IPS-18a (cell line): Measurements from ENCODE around the gene A4GALT.

Experiments used
- H3K27ac ChIP-seq: one replicate; pipeline ENCODE4 v1.5.1; 2013; ENCODE audit warnings: low read length
- H3K27me3 ChIP-seq: one replicate; pipeline ENCODE4 v1.6.1; 2013; ENCODE audit warnings: mild to moderate bottlenecking, low read length; ENCODE audit not compliant: control insufficient read depth, insufficient read depth
- H3K36me3 ChIP-seq: one replicate; pipeline ENCODE4 v1.6.1; 2013; ENCODE audit warnings: low read depth, low read length; ENCODE audit not compliant: control insufficient read depth
- H3K4me1 ChIP-seq: one replicate; pipeline ENCODE4 v1.6.1; 2013; ENCODE audit warnings: low read depth, low read length; ENCODE audit not compliant: control insufficient read depth
- H3K4me3 ChIP-seq: one replicate; pipeline ENCODE4 v1.5.1; 2013; ENCODE audit warnings: low read length
- H3K9ac ChIP-seq: one replicate; pipeline ENCODE4 v1.6.1; 2013; ENCODE audit warnings: mild to moderate bottlenecking, low read length, moderate library complexity
- H3K9me3 ChIP-seq: one replicate; pipeline ENCODE4 v1.6.1; 2013; ENCODE audit warnings: low read depth, low read length; ENCODE audit not compliant: control insufficient read depth

Gene A4GALT

DNA sequence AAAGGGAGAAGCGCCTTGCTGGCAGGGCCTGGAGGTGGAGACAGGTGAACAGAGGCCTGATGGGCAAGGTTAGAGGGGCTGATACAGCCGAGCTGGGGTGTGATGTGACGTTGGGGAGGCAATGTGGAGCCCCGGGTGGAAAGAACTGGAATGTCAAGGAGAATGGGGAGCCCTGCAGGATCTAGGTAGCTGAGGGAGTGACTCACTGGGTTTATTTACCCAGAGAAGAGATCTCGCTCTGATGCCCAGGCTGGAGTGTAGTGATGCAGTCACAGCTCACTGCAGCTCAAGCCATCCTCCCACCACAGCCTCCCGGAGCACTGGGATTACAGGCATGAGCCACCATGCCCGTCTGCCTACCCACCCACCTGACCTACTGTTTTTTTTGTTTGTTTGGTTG is 69.5 kb downstream of the A4GALT start:
- Histone ChIP-seq H3K4me3 (no peak overlapping the region), H3K9me3 (no peaks in the 10 kb centered on the region), H3K27ac (no peak overlapping the region), H3K4me1 (peaks cover 4% of the 10 kb centered on the region), H3K27me3 (no peaks in the 10 kb centered on the region), H3K36me3 (no peaks in the 10 kb centered on the region), H3K9ac (no peak overlapping the region)

- Histone ChIP-seq H3K27me3 (no peaks in the 10 kb centered on the region), H3K9ac (peak within 1 kb of the TSS; percentile 74), H3K4me1 (peaks cover 4% of the 10 kb centered on the region), H3K27ac (peak within 1 kb of the TSS; percentile 79), H3K9me3 (no peaks in the 10 kb centered on the region), H3K36me3 (no peaks in the 10 kb centered on the region), H3K4me3 (peak within 1 kb of the TSS; percentile 92)
Observed at GRCh38 chr22:42649246-42650099, 71.2 kb downstream of the A4GALT start, which contains the start of gene CYB5R3. Gene CYB5R3, minus strand, starts transcription at chr22:42649392. Its CDS starts 77 bp downstream, at chr22:42649315.

GRCh38 chr22:42648368-42649245 is 72.1 kb downstream of the A4GALT start:
- Histone ChIP-seq H3K27me3 (no peaks in the 10 kb centered on the region), H3K36me3 (no peaks in the 10 kb centered on the region), H3K4me3 (peak overlapping the region; percentile 92), H3K4me1 (peaks cover 5% of the 10 kb centered on the region), H3K9ac (peak overlapping the region; percentile 65), H3K9me3 (no peaks in the 10 kb centered on the region), H3K27ac (no peak overlapping the region)

- H3K4me1 ChIP-seq, result peaks cover 7% of the 10 kb centered on the region
- H3K27ac ChIP-seq, result no peak overlapping the region
- H3K36me3 ChIP-seq, result no peaks in the 10 kb centered on the region
- H3K9ac ChIP-seq, result no peak overlapping the region
- no peaks in the 10 kb centered on the region for H3K9me3 ChIP-seq
- H3K4me3 ChIP-seq, result peak overlapping the region; percentile 92
- H3K27me3 ChIP-seq, result no peaks in the 10 kb centered on the region
Observed at GRCh38 chr22:42648017-42648367, 72.7 kb downstream of the A4GALT start.

DNA sequence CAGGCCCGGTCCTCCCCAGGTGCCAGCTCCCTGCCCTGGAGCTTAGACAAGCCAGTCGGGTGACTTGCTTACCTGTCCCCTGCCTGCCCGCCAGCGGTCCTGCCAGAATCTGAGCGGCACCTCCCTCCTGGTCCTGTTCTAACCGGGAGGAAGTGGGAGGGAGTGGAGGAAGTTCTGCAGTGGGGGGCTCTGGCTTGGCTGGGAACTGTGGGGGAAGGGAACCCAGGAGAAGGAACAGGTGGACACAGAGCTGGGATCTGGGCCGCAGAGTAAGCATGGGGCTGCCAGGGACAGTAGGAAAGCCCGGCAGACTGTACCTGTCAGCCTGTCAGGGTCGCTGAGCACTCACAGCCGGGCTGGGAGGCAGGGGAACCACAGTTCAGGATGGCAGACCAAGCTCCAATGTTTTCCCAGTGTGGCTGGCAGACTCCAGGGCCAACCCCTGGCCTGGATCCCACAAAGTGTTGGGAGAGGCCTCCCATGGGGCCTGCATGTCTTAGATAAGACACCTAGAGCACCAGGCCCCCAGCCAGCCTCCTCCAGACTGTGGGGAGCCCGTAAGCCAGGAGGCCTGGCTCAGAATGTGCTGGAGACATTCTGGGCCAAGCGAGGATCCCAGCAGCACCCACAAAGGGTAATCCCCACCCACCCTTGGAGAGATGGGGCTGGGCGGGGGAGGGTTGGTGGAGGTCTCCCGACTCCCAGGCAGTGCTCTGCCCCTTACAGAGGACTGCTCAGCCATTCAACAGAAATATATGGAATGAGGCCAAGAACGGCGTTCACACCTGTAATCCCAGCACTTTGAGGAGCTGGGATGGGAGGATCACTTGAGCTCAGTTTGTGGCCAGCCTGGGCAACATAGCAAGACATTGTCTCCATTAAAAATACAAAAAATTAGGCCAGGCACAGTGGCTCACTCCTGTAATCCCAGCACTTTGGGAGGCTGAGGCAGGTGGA is 73.8 kb downstream of the A4GALT start:
- Histone ChIP-seq H3K4me3 (no peak overlapping the region), H3K9me3 (no peaks in the 10 kb centered on the region), H3K36me3 (no peaks in the 10 kb centered on the region), H3K4me1 (peaks cover 7% of the 10 kb centered on the region), H3K27me3 (no peaks in the 10 kb centered on the region), H3K9ac (no peak overlapping the region), H3K27ac (no peak overlapping the region)

DNA sequence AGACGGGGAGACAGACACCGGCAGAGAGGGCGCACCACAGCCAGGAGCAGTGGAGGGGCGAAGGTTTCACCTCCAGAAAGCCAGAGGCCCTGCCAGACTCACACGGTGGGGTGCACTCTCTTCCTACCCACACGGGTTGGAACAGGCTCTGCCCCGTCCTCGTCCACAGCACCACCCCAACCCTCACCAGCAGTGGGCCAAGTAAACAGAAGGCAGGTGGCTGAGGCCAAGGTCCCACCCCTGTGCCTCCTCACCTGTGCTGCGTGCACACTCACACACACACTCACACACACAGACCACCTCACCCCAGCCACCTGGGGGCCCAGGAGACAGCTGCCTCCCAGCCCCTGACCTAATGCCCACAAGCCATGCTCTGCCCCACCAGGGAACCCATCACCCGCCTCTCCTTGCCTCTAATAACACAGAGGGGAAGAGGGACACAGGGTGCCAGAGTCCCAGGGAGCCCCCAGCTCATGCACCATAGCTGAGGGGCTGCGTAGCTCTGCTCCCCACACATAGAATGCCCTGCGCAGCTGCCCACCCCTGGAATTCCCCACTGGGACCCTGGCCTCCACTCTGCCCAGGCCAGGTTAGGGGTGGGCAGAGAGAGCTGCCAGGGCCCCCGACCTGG is 74.6 kb downstream of the A4GALT start:
- no peak overlapping the region for H3K4me3 ChIP-seq

DNA sequence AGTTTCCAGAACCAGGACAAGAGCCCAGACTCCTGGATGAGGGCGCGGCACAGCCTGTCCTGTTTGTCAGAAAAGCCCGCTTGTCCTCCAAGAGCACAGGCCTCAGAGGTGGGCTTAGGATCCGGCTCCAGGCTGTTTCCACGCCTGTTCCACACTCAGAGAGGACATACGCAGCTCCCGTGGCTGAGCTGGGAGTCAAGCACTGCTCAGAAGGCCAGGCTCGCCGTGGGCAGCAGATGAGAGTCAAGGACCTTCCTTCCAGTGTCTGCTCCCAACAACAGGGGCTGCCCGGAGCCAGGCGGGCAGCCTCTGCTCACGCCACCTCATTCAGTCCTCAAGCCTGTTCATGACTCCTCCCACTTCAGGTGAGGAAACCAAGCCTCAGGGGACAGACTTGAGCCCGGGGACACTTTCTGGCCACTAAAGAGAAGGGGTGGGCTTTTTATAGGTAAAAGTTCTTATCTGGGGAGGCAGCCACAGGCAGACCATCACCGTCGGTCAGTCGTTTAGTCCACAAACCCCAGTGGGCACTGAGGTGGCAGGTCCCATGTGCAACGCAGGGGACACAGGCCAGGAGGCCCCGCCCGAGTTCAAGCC is 75.2 kb downstream of the A4GALT start:
- no peaks in the 10 kb centered on the region for H3K36me3 ChIP-seq
- H3K27ac ChIP-seq, result no peak overlapping the region
- H3K9me3 ChIP-seq, result no peaks in the 10 kb centered on the region
- H3K4me1 ChIP-seq, result peaks cover 7% of the 10 kb centered on the region
- H3K27me3 ChIP-seq, result no peaks in the 10 kb centered on the region
- no peak overlapping the region for H3K9ac ChIP-seq
- H3K4me3 ChIP-seq, result no peak overlapping the region

More for the DNA sequence above, 74.6 kb downstream of the A4GALT start:
- Histone ChIP-seq H3K27me3 (no peaks in the 10 kb centered on the region), H3K4me1 (peaks cover 7% of the 10 kb centered on the region), H3K36me3 (no peaks in the 10 kb centered on the region), H3K27ac (no peak overlapping the region), H3K9me3 (no peaks in the 10 kb centered on the region), H3K9ac (no peak overlapping the region)

GRCh38 chr22:42644422-42645340 is 76.0 kb downstream of the A4GALT start:
- H3K9ac ChIP-seq, result no peak overlapping the region
- H3K4me3 ChIP-seq, result no peak overlapping the region
- no peaks in the 10 kb centered on the region for H3K27me3 ChIP-seq
- no peaks in the 10 kb centered on the region for H3K9me3 ChIP-seq
- H3K27ac ChIP-seq, result no peak overlapping the region
- peaks cover 7% of the 10 kb centered on the region for H3K4me1 ChIP-seq
- no peaks in the 10 kb centered on the region for H3K36me3 ChIP-seq

DNA sequence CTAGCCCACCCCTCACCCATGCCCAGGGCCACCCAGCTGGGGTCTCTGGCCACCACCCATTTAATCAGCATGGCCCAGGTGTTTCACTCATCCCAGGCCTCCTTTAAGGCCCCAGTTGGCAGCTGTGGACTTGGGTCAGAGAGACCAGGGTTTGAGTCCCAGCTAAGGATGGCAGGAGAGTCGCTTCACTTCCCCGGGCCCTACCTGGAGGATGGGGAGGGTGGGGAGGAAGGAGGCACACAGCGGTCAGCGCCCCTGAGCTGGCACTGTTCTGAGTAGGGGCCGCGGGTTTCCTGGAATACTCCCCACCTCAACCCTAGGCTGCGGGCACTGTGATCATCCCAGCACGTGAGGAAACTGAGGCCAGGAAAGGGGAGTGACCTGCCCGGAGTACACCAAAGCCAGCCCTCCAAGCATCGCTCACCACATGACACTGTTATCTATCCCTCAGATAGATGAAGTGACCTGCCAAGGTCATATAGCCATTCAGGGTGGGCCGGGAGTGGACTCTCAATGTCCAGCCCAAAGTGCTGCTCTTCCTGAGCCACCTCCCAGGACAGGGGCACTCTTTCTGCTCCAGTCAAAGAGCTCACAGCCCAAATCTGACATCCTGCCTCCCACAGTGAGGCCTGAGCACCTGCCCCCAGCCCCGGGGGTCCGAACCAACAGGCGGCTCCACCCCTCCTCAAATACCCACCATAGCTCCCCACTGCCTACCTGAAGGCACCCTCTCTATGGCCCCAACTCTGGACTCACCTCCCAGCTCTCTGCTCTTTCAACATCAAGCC is 76.8 kb downstream of the A4GALT start:
- Histone ChIP-seq H3K4me1 (peaks cover 7% of the 10 kb centered on the region), H3K9me3 (no peaks in the 10 kb centered on the region), H3K27me3 (no peaks in the 10 kb centered on the region), H3K9ac (no peak overlapping the region), H3K27ac (no peak overlapping the region), H3K4me3 (no peak overlapping the region), H3K36me3 (no peaks in the 10 kb centered on the region)
